Retina (tissue), 1 donor: ENCODE measurements around the gene GALNTL6.
"Not testable (repeated sequence)": the region's sequence is repeated elsewhere in the genome, so short reads cannot be mapped to it uniquely, and the experiment has no call there.

Source experiments
- DNase-seq: peaks from one replicate; pipeline ENCODE4 v3.0.0-alpha.2; 2016

GALNTL6 gene

GRCh38 chr4:172686021-172686420 is 872.8 kb downstream of the GALNTL6 start:
- no peak for DNase-seq

GRCh38 chr4:172688534-172688933 is 875.3 kb downstream of the GALNTL6 start:
- DNase-seq: peak; percentile 12

- no peak for DNase-seq
These were observed 878.3 kb downstream of the GALNTL6 start for GRCh38 chr4:172691552-172691951.

GRCh38 chr4:172692701-172693100 is 879.5 kb downstream of the GALNTL6 start:
- no peak for DNase-seq

- DNase-seq: no peak
These were observed 885.1 kb downstream of the GALNTL6 start for GRCh38 chr4:172698256-172698655.

- no peak for DNase-seq
These were observed 892.4 kb downstream of the GALNTL6 start for GRCh38 chr4:172705565-172705964.

GRCh38 chr4:172706000-172706399 is 892.8 kb downstream of the GALNTL6 start:
- DNase-seq: no peak

- DNase-seq: no peak
These were observed 894.4 kb downstream of the GALNTL6 start for GRCh38 chr4:172707622-172708021.

- no peak for DNase-seq
These were observed 895.0 kb downstream of the GALNTL6 start for GRCh38 chr4:172708184-172708583.

- no peak for DNase-seq
These were observed 896.2 kb downstream of the GALNTL6 start for GRCh38 chr4:172709376-172709775.

- DNase-seq: no peak
These were observed 903.1 kb downstream of the GALNTL6 start for GRCh38 chr4:172716291-172716690.

- peak; percentile 41 for DNase-seq
These were observed 908.5 kb downstream of the GALNTL6 start for GRCh38 chr4:172721659-172722058.

GRCh38 chr4:172725581-172725980 is 912.4 kb downstream of the GALNTL6 start:
- no peak for DNase-seq

GRCh38 chr4:172726001-172726423 is 912.8 kb downstream of the GALNTL6 start:
- DNase-seq: peak; percentile 47

- DNase-seq: no peak
These were observed 914.4 kb downstream of the GALNTL6 start for GRCh38 chr4:172727631-172728030.

- DNase-seq: not testable (repeated sequence)
These were observed 920.4 kb downstream of the GALNTL6 start for GRCh38 chr4:172733645-172734044.

GRCh38 chr4:172734555-172734954 is 921.4 kb downstream of the GALNTL6 start:
- no peak for DNase-seq

GRCh38 chr4:172736046-172736445 is 922.8 kb downstream of the GALNTL6 start:
- DNase-seq: no peak

- no peak for DNase-seq
These were observed 927.2 kb downstream of the GALNTL6 start for GRCh38 chr4:172740434-172740833.

- no peak for DNase-seq
These were observed 937.7 kb downstream of the GALNTL6 start for GRCh38 chr4:172750910-172751309.

GRCh38 chr4:172751550-172751949 is 938.3 kb downstream of the GALNTL6 start:
- no peak for DNase-seq

- DNase-seq: no peak
These were observed 945.6 kb downstream of the GALNTL6 start for GRCh38 chr4:172758586-172759340.

- DNase-seq: no peak
These were observed 947.3 kb downstream of the GALNTL6 start for GRCh38 chr4:172760512-172760911.

- no peak for DNase-seq
These were observed 949.7 kb downstream of the GALNTL6 start for GRCh38 chr4:172762895-172763294.

GRCh38 chr4:172770787-172771186 is 957.6 kb downstream of the GALNTL6 start:
- DNase-seq: no peak
